Endothelial cell of umbilical vein (primary cell): ENCODE data around the gene CD63. TPM values are rescaled to one million over a fixed set of nuclear protein-coding genes. Genes with fewer than 3 reads are reported as not detected.

ENCODE experiments used
- BruUV-seq: library from RNA; stranded (reverse); fragments of 400-500 nt; replicated peaks from 2 replicates; lab custom pipeline; 2021; lab: Mats Ljungman, UMichigan
- CTCF ChIA-PET: fragments of 300-600, 350-600 bp; sonication (Branson Sonifier 250); formaldehyde crosslinking; loops from one replicate; lab custom pipeline; 2021; ENCODE audit warnings: antibody characterized with exemption, inconsistent platforms; lab: Charles Lee
- POLR2A ChIA-PET: fragments of 300-600, 350-600 bp; sonication (Branson Sonifier 250); formaldehyde crosslinking; loops from one replicate; lab custom pipeline; 2021; ENCODE audit warnings: antibody characterized with exemption, inconsistent platforms; lab: Charles Lee
- DNase-seq: peaks from one replicate; pipeline ENCODE4 v3.0.0-alpha.2; 2011; ENCODE audit warnings: low read depth, low spot score
- FAIRE-seq: peaks from 2 replicates; lab custom pipeline; 2011; peaks lifted over from hg19 to GRCh38; lab: Jason Lieb, UNC
- H2AFZ ChIP-seq: 2 replicates; pipeline ENCODE4 v1.6.0; 2012; ENCODE audit warnings: low read depth, low read length, control low read depth, inconsistent platforms
- H3K27ac ChIP-seq: 2 replicates; pipeline ENCODE4 v1.5.1; 2011; ENCODE audit warnings: low read depth, mild to moderate bottlenecking, control low read depth, low read length, moderate library complexity; ENCODE audit not compliant: insufficient read depth
- H3K27me3 ChIP-seq, 2 experiments: 2 replicates each; pipeline versions ENCODE4 v1.6.0 to v1.6.1; 2011; ENCODE audit warnings: low read length in 2 of 2, mixed read lengths in 1 of 2; ENCODE audit not compliant: control insufficient read depth in 2 of 2, insufficient read depth in 2 of 2
- H3K36me3 ChIP-seq, 2 experiments: 2 replicates in 1 of 2; 3 replicates in 1 of 2; pipeline ENCODE4 v1.5.1; 2011; ENCODE audit warnings: low read length in 2 of 2, mild to moderate bottlenecking in 1 of 2, moderate library complexity in 1 of 2; ENCODE audit not compliant: control insufficient read depth in 2 of 2, insufficient read depth in 2 of 2; ENCODE audit errors: extremely low read depth in 1 of 2
- H3K4me1 ChIP-seq: 3 replicates; pipeline ENCODE4 v1.5.1; 2011; ENCODE audit warnings: mild to moderate bottlenecking, low read length; ENCODE audit not compliant: control insufficient read depth, insufficient read depth; ENCODE audit errors: extremely low read depth
- H3K4me2 ChIP-seq: 2 replicates; pipeline ENCODE4 v1.6.1; 2011; ENCODE audit warnings: low read length, control low read depth, mixed read lengths; ENCODE audit not compliant: insufficient read depth
- H3K4me3 ChIP-seq, 3 experiments: fragments of 200-600 bp in 1 of 3; sonication (generic), shearing (Covaris generic) in 1 of 3; replicated peaks in 1 of 3; 2 replicates each; pipeline ENCODE4 v1.5.1; 2011 to 2016; ENCODE audit warnings: control low read depth in 3 of 3, low read length in 3 of 3, mild to moderate bottlenecking in 2 of 3, inconsistent platforms in 1 of 3, low read depth in 1 of 3, moderate library complexity in 1 of 3; ENCODE audit not compliant: insufficient read depth in 1 of 3
- H3K79me2 ChIP-seq: 2 replicates; pipeline ENCODE4 v1.6.0; 2012; ENCODE audit warnings: low read length, inconsistent platforms; ENCODE audit not compliant: control insufficient read depth, insufficient read depth
- H3K9ac ChIP-seq: replicated peaks from 2 replicates; pipeline ENCODE3; 2011; ENCODE audit warnings: low read length, control low read depth; ENCODE audit not compliant: insufficient read depth; ENCODE audit errors: extremely low read depth
- H3K9me1 ChIP-seq: replicated peaks from 3 replicates; pipeline ENCODE4 v1.6.0; 2011; ENCODE audit warnings: mild to moderate bottlenecking, low read length; ENCODE audit not compliant: control insufficient read depth, insufficient read depth; ENCODE audit errors: extremely low read depth
- H3K9me3 ChIP-seq: replicated peaks from 2 replicates; pipeline ENCODE4 v1.5.1; 2012; ENCODE audit warnings: low read length, inconsistent platforms; ENCODE audit not compliant: control insufficient read depth, insufficient read depth
- H4K20me1 ChIP-seq: replicated peaks from 2 replicates; pipeline ENCODE3; 2011; ENCODE audit warnings: mild to moderate bottlenecking, low read length; ENCODE audit not compliant: control insufficient read depth, insufficient read depth; ENCODE audit errors: extremely low read depth
- EZH2 ChIP-seq: IDR thresholded peaks from 2 replicates; pipeline ENCODE4 v1.6.1; 2012; ENCODE audit warnings: borderline replicate concordance, low read depth, mild to moderate bottlenecking, moderate library complexity, low read length, inconsistent platforms; ENCODE audit not compliant: severe bottlenecking
- GATA2 ChIP-seq: IDR thresholded peaks from 2 replicates; pipeline ENCODE4 v1.7.0; 2011; ENCODE audit warnings: low read depth, mild to moderate bottlenecking, moderate library complexity, mixed read lengths, low read length; ENCODE audit not compliant: insufficient read length, insufficient read depth
- JUN ChIP-seq: IDR thresholded peaks from 2 replicates; pipeline ENCODE4 v1.6.1; 2011; ENCODE audit warnings: borderline replicate concordance, low read depth; ENCODE audit not compliant: insufficient read length, insufficient read depth
- MYC ChIP-seq: IDR thresholded peaks from one replicate; pipeline ENCODE4 v1.6.1; 2011; ENCODE audit warnings: mild to moderate bottlenecking, low read depth, low read length
- POLR2A ChIP-seq: IDR thresholded peaks from 2 replicates; pipeline ENCODE4 v1.6.1; 2012; ENCODE audit warnings: low read depth, mild to moderate bottlenecking, control low read depth, low read length
- dilution Hi-C: fragments of 300-500 bp; cut with MboI; formaldehyde crosslinking; loops from one replicate; pipeline ENCODE4 v1.15.0; 2019; ENCODE audit warnings: low sequenced_read_pairs; ENCODE audit not compliant: extremely low pct_ligation_motif_present
- intact Hi-C: fragments of 100-400 bp; cut with micrococcal nuclease; formaldehyde crosslinking; loops from one replicate; pipeline ENCODE4 v1.10.0; 2022
- polyA plus RNA-seq, 4 experiments: library from polyadenylated mRNA; depleted of rRNA in 3 of 4; stranded (reverse) in 3 of 4; unstranded in 1 of 4; fragments of >200 nt; gene quantifications; 2 replicates each; pipeline versions ENCODE4 v1.2.1 to v1.2.3, GENCODE V29; 2011 to 2012; ENCODE audit warnings: missing spikeins in 1 of 4
- total RNA-seq: library from RNA; stranded (reverse); gene quantifications from 2 replicates; pipeline ENCODE4 v1.2.3, GENCODE V29; 2021
- TF ChIP-seq, protein P1 (sequence below), 2 donors: IDR thresholded peaks; 1 replicate in 1 of 2; 2 replicates in 1 of 2; pipeline ENCODE4 v1.5.1; 2011; ENCODE audit warnings: low read length in 2 of 2, mild to moderate bottlenecking in 2 of 2, moderate library complexity in 2 of 2, control low read depth in 1 of 2, inconsistent platforms in 1 of 2, low read depth in 1 of 2; ENCODE audit not compliant: insufficient read depth in 1 of 2; ENCODE audit errors: extremely low read depth in 1 of 2
- TF ChIP-seq, protein P2 (sequence below): IDR thresholded peaks from 2 replicates; pipeline ENCODE4 v1.6.1; 2011; ENCODE audit not compliant: insufficient read depth, insufficient read length

CD63 gene
- total and polyA plus RNA-seq, 2 donors (not counting 3 experiments of a cell fraction or from before 2014, with no cell fraction given) = 1,054 to 1,429 TPM

DNA sequence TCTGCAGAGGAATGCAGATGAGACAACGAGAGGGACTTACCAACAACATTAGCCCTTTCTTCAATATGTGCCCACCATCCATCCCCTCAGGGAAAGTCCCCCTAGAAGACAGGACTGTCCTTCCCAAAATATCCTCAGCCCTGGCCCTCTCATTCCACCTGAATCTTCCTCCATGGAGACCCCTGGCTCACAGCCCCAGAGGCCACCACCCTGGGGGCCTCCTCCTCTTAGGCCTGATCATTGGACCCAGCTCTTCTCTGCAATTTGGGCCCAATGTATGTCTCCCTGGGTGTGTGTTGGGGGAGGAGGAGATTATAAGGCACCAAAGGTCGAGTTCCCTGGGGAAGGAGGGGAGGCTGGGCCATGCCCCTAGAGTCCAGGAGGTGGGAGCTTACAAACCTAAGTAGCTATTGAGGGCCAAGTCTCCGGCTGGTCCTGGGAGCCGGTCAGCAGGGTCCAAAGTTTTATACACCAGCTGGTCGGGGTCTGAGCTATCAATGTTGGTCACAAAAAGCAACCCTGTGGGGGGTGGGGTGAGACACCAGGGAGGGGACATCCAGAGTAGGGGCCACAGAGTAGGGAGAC, 29.2 kb downstream of the CD63 start:
- no peak overlapping the region for H2AFZ ChIP-seq
- no peak overlapping the region for H3K4me3 ChIP-seq
- DNase-seq (no peak), FAIRE-seq (no peak)
- TF ChIP-seq POLR2A = no peak
- no peak for TF ChIP-seq JUN
- TF ChIP-seq, protein P1, sequence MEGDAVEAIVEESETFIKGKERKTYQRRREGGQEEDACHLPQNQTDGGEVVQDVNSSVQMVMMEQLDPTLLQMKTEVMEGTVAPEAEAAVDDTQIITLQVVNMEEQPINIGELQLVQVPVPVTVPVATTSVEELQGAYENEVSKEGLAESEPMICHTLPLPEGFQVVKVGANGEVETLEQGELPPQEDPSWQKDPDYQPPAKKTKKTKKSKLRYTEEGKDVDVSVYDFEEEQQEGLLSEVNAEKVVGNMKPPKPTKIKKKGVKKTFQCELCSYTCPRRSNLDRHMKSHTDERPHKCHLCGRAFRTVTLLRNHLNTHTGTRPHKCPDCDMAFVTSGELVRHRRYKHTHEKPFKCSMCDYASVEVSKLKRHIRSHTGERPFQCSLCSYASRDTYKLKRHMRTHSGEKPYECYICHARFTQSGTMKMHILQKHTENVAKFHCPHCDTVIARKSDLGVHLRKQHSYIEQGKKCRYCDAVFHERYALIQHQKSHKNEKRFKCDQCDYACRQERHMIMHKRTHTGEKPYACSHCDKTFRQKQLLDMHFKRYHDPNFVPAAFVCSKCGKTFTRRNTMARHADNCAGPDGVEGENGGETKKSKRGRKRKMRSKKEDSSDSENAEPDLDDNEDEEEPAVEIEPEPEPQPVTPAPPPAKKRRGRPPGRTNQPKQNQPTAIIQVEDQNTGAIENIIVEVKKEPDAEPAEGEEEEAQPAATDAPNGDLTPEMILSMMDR (IDR thresholded peaks at IDR 0.05; ENCODE audit: extremely low read depth in 1 of 2, insufficient read depth in 1 of 2, low read depth in 1 of 2, low read length in 2 of 2) = no peak
- TF ChIP-seq EZH2 = no peak
- TF ChIP-seq MYC = no peak
- TF ChIP-seq, protein P2, sequence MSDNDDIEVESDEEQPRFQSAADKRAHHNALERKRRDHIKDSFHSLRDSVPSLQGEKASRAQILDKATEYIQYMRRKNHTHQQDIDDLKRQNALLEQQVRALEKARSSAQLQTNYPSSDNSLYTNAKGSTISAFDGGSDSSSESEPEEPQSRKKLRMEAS = no peak
- no peak for TF ChIP-seq GATA2
- dilution Hi-C loops = no loop called here
- no peaks in the 10 kb centered on the region for H3K4me1 ChIP-seq
- H4K20me1 ChIP-seq = no peaks in the 10 kb centered on the region
- intact Hi-C loops = loop anchor here (5.0 kb wide), 1 partner anchor 37 kb away; no protein-coding TSS in a partner anchor
- H3K9me3 ChIP-seq = no peaks in the 10 kb centered on the region
- no peaks in the 10 kb centered on the region for H3K79me2 ChIP-seq
- no peaks in the 10 kb centered on the region for H3K9me1 ChIP-seq
- no peaks in the 10 kb centered on the region for H3K36me3 ChIP-seq
- no peaks in the 10 kb centered on the region for H3K27me3 ChIP-seq
- BruUV-seq = no TSS peak
- CTCF ChIA-PET = interaction anchor here (1.0 to 1.5 kb wide), 3 partner anchors 11 to 54 kb away, joined by 3 to 5 read pairs (median 5); no protein-coding TSS in a partner anchor
- no peak overlapping the region for H3K4me2 ChIP-seq
- no peak overlapping the region for H3K9ac ChIP-seq
- H3K27ac ChIP-seq = no peak overlapping the region
- POLR2A ChIA-PET = no interaction called here
